ENCODE results near the gene CRB2.
"Not testable (repeated sequence)": the region's sequence is repeated elsewhere in the genome, so short reads cannot be mapped to it uniquely, and the experiment has no call there.

CRB2 gene

GRCh38 chr9:123383512-123384170, 27.6 kb downstream of the CRB2 start:
- no peak for DNase-seq

- no peak for DNase-seq
These were observed 31.7 kb downstream of the CRB2 start for GRCh38 chr9:123387686-123388085.

GRCh38 chr9:123389070-123389469, 33.1 kb downstream of the CRB2 start:
- no peak for DNase-seq

DNA sequence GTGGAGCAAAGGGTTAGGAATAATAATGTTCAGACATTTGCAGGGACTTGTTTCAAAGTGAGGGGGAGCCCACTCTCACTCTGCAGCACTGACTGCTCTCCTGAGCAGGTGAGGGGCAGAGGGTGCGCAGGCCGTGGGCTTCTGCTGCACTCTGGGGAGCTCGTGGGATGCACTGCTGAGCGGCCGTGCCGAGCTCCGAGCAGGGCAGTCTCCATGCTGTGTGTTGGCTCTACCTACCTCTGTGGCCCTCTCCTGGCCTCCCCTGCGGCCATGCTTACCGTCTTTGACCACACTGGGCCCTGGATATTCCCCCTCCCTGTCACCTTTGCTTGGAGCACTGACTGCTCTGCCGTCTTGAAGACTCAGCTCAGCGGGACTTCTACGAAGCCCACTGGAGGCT, 33.7 kb downstream of the CRB2 start:
- no peak for DNase-seq

- no peak for DNase-seq
These were observed 34.5 kb downstream of the CRB2 start for GRCh38 chr9:123390337-123391135.

DNA sequence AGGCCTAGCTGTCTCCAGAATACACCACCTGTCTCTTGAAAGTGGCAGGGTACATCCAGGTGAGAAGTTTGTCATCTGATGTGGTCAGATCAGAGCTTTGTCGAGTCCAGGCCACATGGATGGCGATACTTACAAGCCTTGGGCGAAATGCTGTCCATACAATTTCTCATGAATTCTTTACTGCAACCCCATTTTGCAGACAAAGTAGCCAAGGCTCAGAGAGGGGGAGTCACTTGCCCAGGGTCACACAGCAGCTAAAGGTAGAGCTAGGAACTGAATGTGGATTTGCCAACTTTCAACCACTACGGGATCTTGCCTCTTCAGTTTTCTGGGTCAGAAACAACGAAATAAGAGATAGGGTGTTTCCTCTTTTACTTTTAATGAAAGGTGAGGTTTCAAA, 35.2 kb downstream of the CRB2 start:
- no peak for DNase-seq

GRCh38 chr9:123391946-123392345, 35.9 kb downstream of the CRB2 start:
- no peak for DNase-seq

GRCh38 chr9:123392802-123393201, 36.8 kb downstream of the CRB2 start:
- DNase-seq = no peak

DNA sequence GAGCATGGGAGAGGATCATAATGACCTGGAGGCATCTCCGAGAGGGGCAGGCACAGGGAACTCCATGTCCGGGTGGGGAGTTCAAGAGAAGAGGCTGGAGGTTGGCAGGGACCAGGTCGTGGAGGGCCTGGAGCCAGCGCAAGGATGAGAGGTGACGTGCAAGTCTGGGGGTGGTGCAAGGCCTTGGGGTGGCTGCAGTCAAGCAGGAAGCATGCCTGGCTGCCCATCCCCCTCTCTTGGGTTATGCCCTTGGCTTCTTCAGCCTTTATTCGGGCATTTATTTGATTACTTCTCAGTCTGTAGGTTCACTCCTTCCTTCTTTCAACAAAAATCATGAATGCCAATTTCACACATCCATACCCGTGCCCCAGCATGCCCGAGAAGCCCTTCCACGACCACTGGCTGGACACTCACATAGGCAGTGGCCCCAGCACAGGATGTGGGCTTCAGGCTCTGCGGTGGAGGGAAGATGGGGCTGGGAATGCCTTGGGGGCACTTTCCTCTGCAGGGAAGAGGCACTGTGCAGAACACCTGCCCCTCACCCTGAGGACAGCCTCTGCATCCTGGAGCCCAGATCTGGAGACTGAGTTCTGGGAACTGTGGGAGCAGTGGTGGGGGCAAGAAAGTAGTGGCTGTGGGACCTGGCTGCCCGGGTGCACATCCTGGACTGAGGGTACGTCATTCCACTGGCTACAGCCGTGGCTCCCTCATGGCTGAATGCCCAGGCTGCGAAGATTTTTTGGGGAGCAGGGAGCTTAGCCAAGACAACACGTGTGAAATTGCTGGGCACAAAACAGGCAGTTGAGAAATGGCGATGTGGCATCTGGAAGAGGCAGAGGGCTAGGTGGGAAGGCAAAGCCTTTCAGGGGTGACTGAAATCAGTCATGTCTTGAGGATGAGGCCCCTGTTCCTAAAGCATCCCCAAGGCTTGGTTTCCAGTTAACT, 38.6 kb downstream of the CRB2 start:
- no peak for DNase-seq

- DNase-seq = no peak
These were observed 39.3 kb downstream of the CRB2 start for GRCh38 chr9:123395276-123395688.

DNA sequence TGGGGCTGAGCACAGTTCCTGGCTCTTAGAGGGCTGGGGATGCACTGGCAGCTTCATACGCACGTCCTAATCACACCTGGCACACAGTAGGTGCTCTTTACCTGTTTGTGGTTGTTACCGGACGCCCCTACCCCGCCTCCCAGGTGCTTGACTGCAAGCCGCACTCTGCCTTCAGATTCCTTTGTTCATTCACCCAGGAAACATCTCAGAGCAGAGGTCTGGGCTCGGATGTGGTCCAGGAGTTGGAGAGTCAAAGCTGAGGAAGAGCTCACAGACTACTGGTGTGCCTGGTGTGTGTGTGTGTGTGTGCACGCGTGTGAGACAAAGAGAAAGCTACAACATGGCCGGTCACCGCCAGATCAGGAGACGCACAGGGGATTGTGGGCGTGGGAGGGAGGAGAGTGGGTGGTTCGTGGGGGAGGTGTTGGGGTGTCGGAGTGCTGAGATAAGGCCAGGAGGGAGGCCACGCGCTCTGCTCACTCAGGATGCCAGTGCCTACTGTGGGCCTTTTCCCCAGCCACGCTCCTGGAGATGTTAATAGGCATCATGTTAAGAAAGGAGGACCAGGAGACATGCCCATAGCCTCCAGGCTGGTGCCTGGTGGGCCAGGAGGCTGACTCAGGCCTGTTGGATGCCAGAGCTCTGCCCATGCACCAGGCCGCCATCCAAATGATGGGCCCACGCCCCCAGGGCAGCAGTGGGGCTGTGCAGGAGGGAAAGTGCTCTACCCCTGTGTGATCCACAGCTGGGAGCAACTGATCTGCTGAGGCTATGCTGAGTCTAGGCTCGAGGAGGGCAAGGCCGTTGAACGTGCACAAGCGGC, 39.9 kb downstream of the CRB2 start:
- DNase-seq = no peak

GRCh38 chr9:123397975-123398374, 42.0 kb downstream of the CRB2 start:
- DNase-seq = no peak

GRCh38 chr9:123398938-123399337, 42.9 kb downstream of the CRB2 start:
- DNase-seq = not testable (repeated sequence)

- no peak for DNase-seq
These were observed 43.9 kb downstream of the CRB2 start for GRCh38 chr9:123399803-123400378.

- DNase-seq = no peak
These were observed 45.0 kb downstream of the CRB2 start for GRCh38 chr9:123400926-123401503.

DNA sequence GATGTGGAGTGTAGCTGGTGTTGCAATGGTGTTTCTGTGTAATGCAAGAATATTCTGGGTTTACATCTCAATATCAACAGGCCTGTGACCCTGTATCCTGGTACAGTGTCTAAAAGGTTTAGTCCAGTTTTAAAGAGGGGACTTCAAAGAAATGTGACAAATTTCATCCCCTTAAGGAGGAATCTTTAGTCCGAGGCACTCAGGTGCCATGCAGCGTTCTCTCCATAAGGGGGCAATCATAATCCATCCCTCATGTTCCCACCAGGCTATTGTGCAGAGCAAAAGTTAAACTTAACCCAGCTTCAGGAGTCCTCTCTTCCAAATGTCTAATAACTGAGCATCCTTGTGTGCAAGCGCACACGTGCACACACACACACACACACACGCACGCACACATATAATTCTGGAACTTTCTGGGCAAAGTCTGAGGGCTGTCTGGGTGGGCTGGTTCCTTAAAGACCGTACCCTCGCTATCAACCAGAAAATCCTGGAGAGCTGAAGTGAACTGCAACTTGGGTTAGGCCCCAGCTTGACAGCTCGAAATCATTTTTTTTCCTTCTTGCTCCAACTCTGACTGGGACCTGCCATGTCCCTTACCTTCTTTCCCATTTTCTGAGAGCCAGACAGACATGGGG, 46.0 kb downstream of the CRB2 start:
- DNase-seq = no peak

DNA sequence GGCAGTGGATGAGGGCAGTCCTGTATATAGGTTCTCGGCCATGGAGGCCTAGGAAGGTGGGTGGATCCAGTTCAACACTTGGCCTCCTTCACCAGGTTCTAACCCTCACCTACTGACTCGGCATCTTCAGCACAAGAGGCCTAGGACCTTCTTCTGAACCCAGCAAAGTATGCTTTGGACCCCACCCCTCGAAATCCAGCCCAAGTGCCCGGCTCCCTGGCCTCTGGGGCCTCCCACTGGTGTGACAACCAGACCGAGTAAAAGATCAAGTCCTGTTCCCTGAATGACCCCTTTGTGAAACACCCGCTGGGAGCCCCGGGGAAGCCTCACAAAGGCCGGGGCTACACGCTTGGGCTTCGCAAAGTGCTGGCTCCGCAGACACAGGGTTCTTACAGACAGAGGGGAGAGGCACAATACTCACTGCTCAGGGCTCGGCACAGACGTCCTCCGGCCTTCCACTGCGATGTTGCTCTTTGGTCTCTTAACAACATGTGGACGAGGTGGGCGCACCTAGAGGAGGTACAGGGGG, 47.0 kb downstream of the CRB2 start:
- no peak for DNase-seq

DNA sequence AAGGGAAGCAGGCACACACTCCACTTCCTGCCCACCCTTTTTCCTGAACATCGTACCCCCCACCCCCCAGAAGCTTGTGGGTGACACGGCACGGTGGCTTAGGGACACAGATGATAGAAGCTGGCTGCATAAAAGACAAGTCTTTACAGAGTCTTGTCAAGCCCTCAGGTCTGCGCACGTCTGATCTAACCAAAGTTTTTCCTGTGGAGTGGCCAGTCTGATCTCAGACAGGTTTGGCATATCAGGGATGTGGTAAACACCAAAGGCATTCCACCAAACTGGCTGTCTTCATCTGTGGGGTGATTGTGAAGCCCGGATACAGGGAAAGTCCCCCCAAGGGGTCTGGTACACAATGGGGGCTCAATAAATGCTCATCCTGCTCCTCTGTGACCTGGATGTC, 50.0 kb downstream of the CRB2 start:
- no peak for DNase-seq

DNA sequence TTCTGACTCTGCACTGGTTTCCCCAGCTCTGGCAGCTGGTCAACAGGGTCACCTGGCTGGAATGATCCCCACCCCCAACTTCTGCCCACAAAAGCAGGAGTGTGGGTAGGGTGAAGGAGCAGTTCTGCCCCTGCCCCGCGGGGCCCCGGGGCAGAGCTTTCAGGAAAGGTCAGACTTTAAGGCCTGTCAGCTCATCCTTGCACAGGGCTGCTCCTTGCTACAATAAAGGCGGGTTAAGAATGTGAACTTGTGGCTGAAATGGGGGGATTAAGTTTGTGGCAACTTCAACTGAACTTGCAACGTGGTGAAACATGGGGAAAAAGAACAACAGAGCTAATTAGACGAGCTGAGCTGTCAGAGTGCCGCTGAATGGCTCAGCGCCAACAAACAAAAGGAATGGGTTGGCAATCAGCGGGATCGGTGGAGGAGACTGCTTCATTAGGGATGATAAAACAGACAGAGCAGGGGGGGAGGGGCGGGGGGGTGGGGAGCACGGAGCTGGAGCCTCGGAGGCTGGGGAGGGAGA, 50.8 kb downstream of the CRB2 start:
- no peak for DNase-seq

- DNase-seq = no peak
These were observed 51.3 kb downstream of the CRB2 start for GRCh38 chr9:123407217-123407851.

Measured in amniotic stem cell (primary cell).